GM19467 (cell line): Measurements from ENCODE around the gene AGMAT.

ENCODE experiments used
- ATAC-seq: cut with Tn5 transposase; IDR thresholded peaks from one replicate; pipeline ENCODE4 v1.9.1; 2021; ENCODE audit warnings: mild to moderate bottlenecking, moderate library complexity; ENCODE audit not compliant: unreplicated experiment

AGMAT gene

DNA sequence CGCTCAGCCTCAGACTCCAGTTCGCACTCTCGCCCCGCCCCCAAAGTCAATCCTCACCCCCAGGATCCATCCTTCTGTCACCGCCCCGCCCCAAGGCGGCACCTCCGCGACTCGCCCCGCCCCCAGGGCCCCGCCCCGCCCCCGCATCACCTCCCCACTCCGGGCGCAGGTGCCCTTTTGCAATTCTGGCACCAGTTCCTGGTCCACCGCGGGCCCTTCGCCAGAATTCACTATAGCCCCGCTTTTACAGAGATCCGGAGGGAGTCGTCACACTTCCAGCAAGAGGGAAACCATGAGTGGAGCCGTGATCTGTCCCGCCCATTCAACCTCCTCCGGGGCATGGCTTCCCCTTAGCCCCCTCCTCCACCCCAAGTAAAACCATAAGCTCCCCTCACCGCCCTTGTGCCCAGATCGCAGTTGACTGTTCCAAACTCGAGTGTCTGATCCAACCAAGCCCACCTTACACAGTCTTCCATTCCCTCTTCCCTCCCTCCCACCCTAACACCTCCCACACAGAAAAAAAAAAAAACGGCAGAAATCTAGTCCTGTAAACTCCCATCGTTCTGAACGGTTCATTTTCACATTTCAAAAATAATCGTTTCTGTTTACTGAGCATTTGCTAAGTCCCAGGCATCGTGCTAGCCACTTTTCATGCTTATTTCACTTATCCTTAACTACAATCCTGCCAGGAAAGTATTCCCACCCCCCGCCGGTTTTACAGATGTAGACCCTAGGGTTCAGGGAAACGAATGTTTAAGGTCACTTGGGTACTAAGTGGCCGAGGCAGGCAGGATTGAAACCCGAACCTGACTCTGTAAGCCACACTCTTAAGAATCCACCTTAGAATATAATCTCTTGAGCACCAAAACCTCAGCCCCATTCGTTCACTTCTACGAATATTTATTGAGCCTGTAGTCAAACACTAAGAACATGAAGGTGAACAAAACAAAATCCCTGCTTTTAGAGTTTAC lies 59.5 kb downstream of the AGMAT start:
- ATAC-seq, result peak; percentile 35

DNA sequence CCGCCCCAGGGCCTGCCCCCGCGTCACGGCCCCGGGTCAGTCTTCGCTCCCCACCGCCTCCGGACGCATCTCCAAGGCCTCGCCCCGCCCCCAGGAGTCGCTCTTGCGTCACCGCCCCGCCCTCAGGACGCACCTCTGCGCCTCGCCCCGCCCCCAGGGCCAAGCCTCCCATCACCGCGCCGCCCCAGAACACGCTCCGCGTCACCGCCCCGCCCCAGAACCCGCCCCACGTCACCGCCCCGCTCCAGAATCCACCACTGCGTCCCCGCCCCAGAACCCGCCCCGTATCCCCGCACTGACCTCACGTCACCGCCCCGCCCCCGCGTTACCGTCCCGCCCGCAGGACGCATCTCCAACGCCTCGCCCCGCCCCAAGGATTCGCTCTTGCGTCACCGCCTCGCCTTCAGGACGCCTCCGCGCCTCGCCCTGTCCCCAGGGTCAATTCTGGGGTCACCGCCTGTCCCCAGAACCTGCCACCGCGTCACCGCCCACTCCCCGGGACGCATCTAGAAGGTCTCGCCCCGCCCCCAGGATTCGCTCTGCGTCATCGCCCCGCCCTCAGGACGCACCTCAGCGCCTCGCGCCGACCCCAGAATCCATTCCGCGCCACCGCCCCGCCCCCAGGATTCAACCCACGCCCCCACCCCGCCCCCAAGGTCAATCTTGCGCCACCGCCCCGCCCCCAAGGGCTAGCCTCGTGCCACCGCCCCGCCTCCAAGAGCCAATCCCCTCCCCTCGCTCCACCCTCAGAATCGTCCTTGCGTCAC lies 60.4 kb downstream of the AGMAT start:
- ATAC-seq, result peak; percentile 43

DNA sequence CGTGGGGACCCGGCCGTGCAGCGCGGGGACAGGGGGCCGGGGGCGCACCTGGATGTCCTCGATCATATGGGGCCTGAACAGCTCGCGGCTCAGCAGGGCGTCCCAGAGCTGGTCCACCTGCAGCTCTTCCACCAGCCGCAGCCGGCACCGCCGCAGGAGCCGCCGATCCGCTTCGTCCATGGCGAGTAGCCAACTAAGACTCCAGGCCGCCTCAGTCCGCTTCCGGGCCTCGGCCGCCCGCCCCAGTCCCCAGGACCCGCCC lies 60.9 kb downstream of the AGMAT start, which contains the start of gene CASP9:
TSS of gene CASP9 (minus strand) at position 195 of the 262 bp plus-strand sequence. CDS start at position 180, 15 bp downstream.
- no peak for ATAC-seq

DNA sequence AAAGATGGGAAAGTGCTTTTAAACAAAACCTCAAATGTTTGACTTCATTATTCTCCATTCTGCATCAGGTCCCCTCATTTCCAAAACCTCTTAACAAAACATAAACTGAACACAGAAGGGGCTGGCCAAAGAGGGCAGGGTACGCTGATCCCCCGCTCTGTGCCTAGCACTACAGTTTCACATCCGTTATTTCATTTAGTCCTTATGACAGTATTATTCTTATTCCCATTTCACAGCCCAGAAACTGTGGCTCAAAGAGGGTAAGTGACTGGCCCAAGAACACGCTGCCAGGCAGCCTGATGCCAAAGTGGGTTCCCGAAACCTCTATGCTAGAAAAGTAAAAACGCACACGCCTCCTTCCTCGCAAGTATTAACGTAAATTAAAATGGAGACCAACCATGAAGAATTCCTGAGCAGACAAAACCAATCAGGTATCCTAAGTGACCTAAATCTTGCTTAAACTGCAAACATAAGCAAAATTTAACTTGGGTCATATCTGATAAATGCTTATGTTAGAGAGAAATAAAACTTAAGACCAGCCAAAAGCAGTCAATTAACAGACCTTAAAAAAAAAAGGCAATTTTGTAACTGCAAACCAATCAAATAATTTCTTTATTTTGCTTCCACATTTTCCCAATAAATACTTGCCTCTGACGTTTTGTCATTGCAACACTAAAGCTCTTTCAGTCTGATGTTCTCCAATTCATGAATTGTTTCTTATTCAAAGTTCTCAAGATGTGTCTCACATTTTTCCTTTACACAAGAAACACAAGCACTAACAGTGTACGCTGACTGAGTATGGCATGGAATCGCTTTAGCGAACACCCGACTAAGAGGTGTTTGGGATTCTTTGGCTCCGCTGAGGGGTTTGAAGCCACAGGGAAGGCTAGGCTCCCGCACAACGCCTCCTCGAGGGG lies 61.5 kb downstream of the AGMAT start:
- ATAC-seq, result no peak

DNA sequence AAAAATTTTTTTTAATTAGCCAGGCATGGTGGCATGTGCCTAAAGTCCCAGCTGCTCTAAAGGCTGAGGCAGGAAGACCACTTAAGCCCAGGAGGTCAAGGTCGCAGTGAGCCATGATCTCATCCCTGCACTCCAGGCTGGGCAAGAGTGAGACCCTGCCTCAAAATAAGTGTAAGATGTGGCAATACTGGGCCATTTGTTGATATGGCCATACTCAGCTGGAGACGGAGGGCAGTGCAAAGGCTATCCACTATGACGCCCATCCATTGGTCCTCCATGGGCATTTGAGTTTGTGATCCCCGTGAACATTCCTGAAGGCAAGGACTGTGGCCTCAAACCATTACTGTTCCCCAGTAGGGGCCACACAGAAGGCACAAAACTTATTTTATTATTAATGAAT lies 62.3 kb downstream of the AGMAT start:
- ATAC-seq, result no peak
